ENCODE measurements around the gene VSX1. TPM values are rescaled to one million over a fixed set of nuclear protein-coding genes. Genes with fewer than 3 reads are reported as not detected.

Gene VSX1
- total and polyA plus RNA-seq, 4 donors = 0.03 to 0.08 TPM; not detected in 2

DNA sequence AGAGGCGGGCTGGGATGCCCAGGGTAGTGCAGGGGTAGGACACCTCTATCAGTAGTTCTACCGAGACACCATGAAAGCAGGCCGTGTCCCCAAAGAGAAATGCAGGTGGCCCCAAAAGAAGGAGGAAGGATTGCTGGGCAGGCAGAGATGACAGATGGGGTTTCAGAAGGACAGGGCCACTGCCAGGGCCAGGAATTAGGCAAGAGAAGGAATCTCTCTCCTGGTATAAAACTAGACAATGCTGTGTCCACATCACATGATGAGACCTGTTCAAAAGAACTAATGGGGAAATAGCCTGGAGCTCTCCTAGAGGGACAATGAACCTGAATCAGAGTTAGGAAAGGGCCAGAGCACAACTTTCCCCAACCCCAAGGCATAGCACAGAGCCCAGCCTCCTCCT, 21.6 kb upstream of the VSX1 start:
- Histone ChIP-seq H3K9me3 (ENCODE audit: control insufficient read depth in 4 of 4, low read length in 3 of 4) (no peaks in the 10 kb centered on the region), H3K9ac (ENCODE audit: low read depth in 1 of 2, low read length in 2 of 2) (no peak overlapping the region), H3K4me1 (ENCODE audit: control insufficient read depth in 4 of 4, insufficient read depth in 4 of 4, low read length in 3 of 4) (no peaks in the 10 kb centered on the region), H3K27ac (ENCODE audit: low read depth in 1 of 2, low read length in 2 of 2) (no peak overlapping the region), H3K4me3 (ENCODE audit: low read depth in 1 of 3, low read length in 3 of 3) (no peak overlapping the region), H3K27me3 (ENCODE audit: control insufficient read depth in 4 of 4, insufficient read depth in 4 of 4, low read length in 3 of 4) (peaks cover 0 to 2% (median 0%) of the 10 kb centered on the region in 4 donors), H3K36me3 (ENCODE audit: control insufficient read depth in 4 of 4, insufficient read depth in 3 of 4, low read depth in 1 of 4, low read length in 3 of 4) (no peaks in the 10 kb centered on the region)
- 95% methylated on average over 3 of the region's 3 CpGs for WGBS
- no peak for TF ChIP-seq TAF1 (conservative IDR thresholded peaks at IDR 0.05)
- TF ChIP-seq JUND (IDR thresholded peaks at IDR 0.05) = no peak
- no peak for DNase-seq (ENCODE audit: low spot score)

DNA sequence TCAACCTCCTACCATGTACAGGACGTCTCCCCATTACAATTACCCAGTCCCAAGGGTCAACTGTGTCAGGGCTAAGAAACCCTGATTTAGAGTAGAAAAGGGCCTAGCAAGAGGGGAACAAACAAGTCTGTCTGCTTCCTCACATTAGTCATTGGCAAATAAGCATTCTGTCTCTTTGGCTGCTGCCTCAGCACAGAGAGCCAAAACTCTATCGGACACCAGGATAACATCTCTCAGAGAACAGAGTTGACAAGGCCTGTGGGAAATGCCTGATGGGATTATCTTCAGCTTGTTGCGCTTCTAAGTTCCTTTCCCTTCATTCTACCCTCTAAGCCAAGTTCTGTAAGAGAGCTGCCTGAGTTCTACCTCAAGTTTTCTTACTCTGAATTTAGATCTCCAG, 19.0 kb upstream of the VSX1 start:
- Histone ChIP-seq H3K4me3 (ENCODE audit: low read depth in 1 of 3, low read length in 3 of 3) (no peak overlapping the region), H3K9me3 (ENCODE audit: control insufficient read depth in 4 of 4, low read length in 3 of 4) (no peaks in the 10 kb centered on the region), H3K27me3 (ENCODE audit: control insufficient read depth in 4 of 4, insufficient read depth in 4 of 4, low read length in 3 of 4) (peaks cover 0 to 2% (median 0%) of the 10 kb centered on the region in 4 donors), H3K27ac (ENCODE audit: low read depth in 1 of 2, low read length in 2 of 2) (no peak overlapping the region), H3K9ac (ENCODE audit: low read depth in 1 of 2, low read length in 2 of 2) (no peak overlapping the region), H3K4me1 (ENCODE audit: control insufficient read depth in 4 of 4, insufficient read depth in 4 of 4, low read length in 3 of 4) (no peaks in the 10 kb centered on the region), H3K36me3 (ENCODE audit: control insufficient read depth in 4 of 4, insufficient read depth in 3 of 4, low read depth in 1 of 4, low read length in 3 of 4) (no peaks in the 10 kb centered on the region)
- no peak for DNase-seq (ENCODE audit: low spot score)
- TF ChIP-seq FOXA1 (IDR thresholded peaks at IDR 0.05) (no peak), TAF1 (conservative IDR thresholded peaks at IDR 0.05) (no peak), JUND (IDR thresholded peaks at IDR 0.05) (no peak)
- TF ChIP-seq, protein P1, sequence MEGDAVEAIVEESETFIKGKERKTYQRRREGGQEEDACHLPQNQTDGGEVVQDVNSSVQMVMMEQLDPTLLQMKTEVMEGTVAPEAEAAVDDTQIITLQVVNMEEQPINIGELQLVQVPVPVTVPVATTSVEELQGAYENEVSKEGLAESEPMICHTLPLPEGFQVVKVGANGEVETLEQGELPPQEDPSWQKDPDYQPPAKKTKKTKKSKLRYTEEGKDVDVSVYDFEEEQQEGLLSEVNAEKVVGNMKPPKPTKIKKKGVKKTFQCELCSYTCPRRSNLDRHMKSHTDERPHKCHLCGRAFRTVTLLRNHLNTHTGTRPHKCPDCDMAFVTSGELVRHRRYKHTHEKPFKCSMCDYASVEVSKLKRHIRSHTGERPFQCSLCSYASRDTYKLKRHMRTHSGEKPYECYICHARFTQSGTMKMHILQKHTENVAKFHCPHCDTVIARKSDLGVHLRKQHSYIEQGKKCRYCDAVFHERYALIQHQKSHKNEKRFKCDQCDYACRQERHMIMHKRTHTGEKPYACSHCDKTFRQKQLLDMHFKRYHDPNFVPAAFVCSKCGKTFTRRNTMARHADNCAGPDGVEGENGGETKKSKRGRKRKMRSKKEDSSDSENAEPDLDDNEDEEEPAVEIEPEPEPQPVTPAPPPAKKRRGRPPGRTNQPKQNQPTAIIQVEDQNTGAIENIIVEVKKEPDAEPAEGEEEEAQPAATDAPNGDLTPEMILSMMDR (IDR thresholded peaks at IDR 0.05; ENCODE audit: low read depth, low read length, missing input control) = no peak
- 71% methylated on average over 3 of the region's 3 CpGs for WGBS

- Histone ChIP-seq H3K9ac (ENCODE audit: low read depth in 1 of 2, low read length in 2 of 2) (no peak overlapping the region), H3K9me3 (ENCODE audit: control insufficient read depth in 4 of 4, low read length in 3 of 4) (no peaks in the 10 kb centered on the region), H3K4me3 (ENCODE audit: low read depth in 1 of 3, low read length in 3 of 3) (no peak overlapping the region), H3K27me3 (ENCODE audit: control insufficient read depth in 4 of 4, insufficient read depth in 4 of 4, low read length in 3 of 4) (peaks cover 0 to under 1% (median 0%) of the 10 kb centered on the region in 4 donors), H3K36me3 (ENCODE audit: control insufficient read depth in 4 of 4, insufficient read depth in 3 of 4, low read depth in 1 of 4, low read length in 3 of 4) (no peaks in the 10 kb centered on the region), H3K4me1 (ENCODE audit: control insufficient read depth in 4 of 4, insufficient read depth in 4 of 4, low read length in 3 of 4) (no peaks in the 10 kb centered on the region), H3K27ac (ENCODE audit: low read depth in 1 of 2, low read length in 2 of 2) (no peak overlapping the region)
- WGBS = 71% methylated on average over 4 of the region's 4 CpGs
- DNase-seq (ENCODE audit: low spot score) = no peak
- TF ChIP-seq HNF4A (conservative IDR thresholded peaks at IDR 0.05) = no peak
- TF ChIP-seq EGR1 (IDR thresholded peaks at IDR 0.05; ENCODE audit: low read depth in 2 of 2) = no peak
- TF ChIP-seq GABPA (IDR thresholded peaks at IDR 0.05 in 1 of 2, conservative IDR thresholded peaks at IDR 0.05 in 1 of 2) = no peak
- TF ChIP-seq HNF4G (IDR thresholded peaks at IDR 0.05) = no peak
- TF ChIP-seq MAX (IDR thresholded peaks at IDR 0.05) = no peak
- no peak for TF ChIP-seq SP1 (IDR thresholded peaks at IDR 0.05)
- TF ChIP-seq, protein P1 (IDR thresholded peaks at IDR 0.05; ENCODE audit: low read depth, low read length, missing input control) = no peak
- TF ChIP-seq YY1 (IDR thresholded peaks at IDR 0.05) = no peak
- TF ChIP-seq TAF1 (conservative IDR thresholded peaks at IDR 0.05) = no peak
- TF ChIP-seq, protein P2, sequence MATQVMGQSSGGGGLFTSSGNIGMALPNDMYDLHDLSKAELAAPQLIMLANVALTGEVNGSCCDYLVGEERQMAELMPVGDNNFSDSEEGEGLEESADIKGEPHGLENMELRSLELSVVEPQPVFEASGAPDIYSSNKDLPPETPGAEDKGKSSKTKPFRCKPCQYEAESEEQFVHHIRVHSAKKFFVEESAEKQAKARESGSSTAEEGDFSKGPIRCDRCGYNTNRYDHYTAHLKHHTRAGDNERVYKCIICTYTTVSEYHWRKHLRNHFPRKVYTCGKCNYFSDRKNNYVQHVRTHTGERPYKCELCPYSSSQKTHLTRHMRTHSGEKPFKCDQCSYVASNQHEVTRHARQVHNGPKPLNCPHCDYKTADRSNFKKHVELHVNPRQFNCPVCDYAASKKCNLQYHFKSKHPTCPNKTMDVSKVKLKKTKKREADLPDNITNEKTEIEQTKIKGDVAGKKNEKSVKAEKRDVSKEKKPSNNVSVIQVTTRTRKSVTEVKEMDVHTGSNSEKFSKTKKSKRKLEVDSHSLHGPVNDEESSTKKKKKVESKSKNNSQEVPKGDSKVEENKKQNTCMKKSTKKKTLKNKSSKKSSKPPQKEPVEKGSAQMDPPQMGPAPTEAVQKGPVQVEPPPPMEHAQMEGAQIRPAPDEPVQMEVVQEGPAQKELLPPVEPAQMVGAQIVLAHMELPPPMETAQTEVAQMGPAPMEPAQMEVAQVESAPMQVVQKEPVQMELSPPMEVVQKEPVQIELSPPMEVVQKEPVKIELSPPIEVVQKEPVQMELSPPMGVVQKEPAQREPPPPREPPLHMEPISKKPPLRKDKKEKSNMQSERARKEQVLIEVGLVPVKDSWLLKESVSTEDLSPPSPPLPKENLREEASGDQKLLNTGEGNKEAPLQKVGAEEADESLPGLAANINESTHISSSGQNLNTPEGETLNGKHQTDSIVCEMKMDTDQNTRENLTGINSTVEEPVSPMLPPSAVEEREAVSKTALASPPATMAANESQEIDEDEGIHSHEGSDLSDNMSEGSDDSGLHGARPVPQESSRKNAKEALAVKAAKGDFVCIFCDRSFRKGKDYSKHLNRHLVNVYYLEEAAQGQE (IDR thresholded peaks at IDR 0.05) = no peak
- no peak for TF ChIP-seq JUND (IDR thresholded peaks at IDR 0.05)
- no peak for TF ChIP-seq FOXA2 (IDR thresholded peaks at IDR 0.05)
- no peak for TF ChIP-seq RAD21 (IDR thresholded peaks at IDR 0.05)
- TF ChIP-seq NR2F2 (IDR thresholded peaks at IDR 0.05) = no peak
- TF ChIP-seq RXRA (IDR thresholded peaks at IDR 0.05) = no peak
- TF ChIP-seq, protein P3, sequence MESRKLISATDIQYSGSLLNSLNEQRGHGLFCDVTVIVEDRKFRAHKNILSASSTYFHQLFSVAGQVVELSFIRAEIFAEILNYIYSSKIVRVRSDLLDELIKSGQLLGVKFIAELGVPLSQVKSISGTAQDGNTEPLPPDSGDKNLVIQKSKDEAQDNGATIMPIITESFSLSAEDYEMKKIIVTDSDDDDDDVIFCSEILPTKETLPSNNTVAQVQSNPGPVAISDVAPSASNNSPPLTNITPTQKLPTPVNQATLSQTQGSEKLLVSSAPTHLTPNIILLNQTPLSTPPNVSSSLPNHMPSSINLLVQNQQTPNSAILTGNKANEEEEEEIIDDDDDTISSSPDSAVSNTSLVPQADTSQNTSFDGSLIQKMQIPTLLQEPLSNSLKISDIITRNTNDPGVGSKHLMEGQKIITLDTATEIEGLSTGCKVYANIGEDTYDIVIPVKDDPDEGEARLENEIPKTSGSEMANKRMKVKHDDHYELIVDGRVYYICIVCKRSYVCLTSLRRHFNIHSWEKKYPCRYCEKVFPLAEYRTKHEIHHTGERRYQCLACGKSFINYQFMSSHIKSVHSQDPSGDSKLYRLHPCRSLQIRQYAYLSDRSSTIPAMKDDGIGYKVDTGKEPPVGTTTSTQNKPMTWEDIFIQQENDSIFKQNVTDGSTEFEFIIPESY (IDR thresholded peaks at IDR 0.05) = no peak
- TF ChIP-seq FOXA1 (IDR thresholded peaks at IDR 0.05) = no peak
- no peak for TF ChIP-seq ATF3 (IDR thresholded peaks at IDR 0.05)
These were observed 17.7 kb upstream of the VSX1 start for GRCh38 chr20:25099601-25100140.
